Ishikawa (cell line): ENCODE measurements around the gene HMGXB3.

Source experiments
- CEBPB ChIP-seq: IDR thresholded peaks from 2 replicates; pipeline ENCODE4 v1.6.1; 2012
- CREB1 ChIP-seq: IDR thresholded peaks from 2 replicates; pipeline ENCODE4 v1.6.1; 2012; ENCODE audit warnings: low read depth
- EP300 ChIP-seq: IDR thresholded peaks from 2 replicates; pipeline ENCODE4 v1.6.1; 2012; ENCODE audit warnings: borderline replicate concordance
- FOXM1 ChIP-seq: IDR thresholded peaks from 2 replicates; pipeline ENCODE4 v1.6.1; 2012; ENCODE audit warnings: low read depth, borderline replicate concordance
- NFIC ChIP-seq: IDR thresholded peaks from 2 replicates; pipeline ENCODE4 v1.6.1; 2012
- TEAD4 ChIP-seq: IDR thresholded peaks from 2 replicates; pipeline ENCODE4 v1.6.1; 2012
- TF ChIP-seq, protein P1 (sequence below): IDR thresholded peaks from 2 replicates; pipeline ENCODE4 v1.6.1; 2012
- TF ChIP-seq, protein P2 (sequence below): IDR thresholded peaks from 2 replicates; pipeline ENCODE4 v1.6.1; 2012; ENCODE audit warnings: low read depth, mild to moderate bottlenecking

DNA sequence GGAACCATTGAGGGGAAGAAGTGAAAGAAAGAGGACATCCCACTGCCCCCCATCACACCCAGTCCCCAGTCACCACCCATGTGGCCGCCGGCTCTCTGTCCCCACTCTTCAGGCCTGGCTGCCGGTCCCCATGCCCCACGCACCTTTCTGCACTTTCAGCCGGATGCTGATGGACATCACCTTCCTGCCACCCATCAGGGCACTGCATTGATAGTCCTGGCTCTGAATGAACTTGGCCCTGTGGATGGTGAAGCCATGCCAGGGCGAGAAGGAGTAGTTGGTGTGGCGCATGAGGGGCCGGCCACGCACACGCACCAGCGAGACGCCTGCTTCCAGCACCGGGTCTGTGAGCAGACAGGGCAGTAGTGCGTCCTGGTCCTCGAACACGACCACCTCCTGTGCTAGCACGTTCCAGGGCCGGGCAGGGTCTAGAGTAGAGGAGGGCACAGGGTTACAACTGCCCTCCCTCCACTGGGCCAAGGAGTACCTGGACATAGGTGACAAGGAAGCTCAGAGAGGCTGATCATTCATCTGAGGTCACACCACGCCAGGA lies 79.4 kb downstream of the HMGXB3 start:
- TF ChIP-seq, protein P1, sequence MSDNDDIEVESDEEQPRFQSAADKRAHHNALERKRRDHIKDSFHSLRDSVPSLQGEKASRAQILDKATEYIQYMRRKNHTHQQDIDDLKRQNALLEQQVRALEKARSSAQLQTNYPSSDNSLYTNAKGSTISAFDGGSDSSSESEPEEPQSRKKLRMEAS = no peak
- no peak for TF ChIP-seq CEBPB
- no peak for TF ChIP-seq NFIC
- TF ChIP-seq, protein P2, sequence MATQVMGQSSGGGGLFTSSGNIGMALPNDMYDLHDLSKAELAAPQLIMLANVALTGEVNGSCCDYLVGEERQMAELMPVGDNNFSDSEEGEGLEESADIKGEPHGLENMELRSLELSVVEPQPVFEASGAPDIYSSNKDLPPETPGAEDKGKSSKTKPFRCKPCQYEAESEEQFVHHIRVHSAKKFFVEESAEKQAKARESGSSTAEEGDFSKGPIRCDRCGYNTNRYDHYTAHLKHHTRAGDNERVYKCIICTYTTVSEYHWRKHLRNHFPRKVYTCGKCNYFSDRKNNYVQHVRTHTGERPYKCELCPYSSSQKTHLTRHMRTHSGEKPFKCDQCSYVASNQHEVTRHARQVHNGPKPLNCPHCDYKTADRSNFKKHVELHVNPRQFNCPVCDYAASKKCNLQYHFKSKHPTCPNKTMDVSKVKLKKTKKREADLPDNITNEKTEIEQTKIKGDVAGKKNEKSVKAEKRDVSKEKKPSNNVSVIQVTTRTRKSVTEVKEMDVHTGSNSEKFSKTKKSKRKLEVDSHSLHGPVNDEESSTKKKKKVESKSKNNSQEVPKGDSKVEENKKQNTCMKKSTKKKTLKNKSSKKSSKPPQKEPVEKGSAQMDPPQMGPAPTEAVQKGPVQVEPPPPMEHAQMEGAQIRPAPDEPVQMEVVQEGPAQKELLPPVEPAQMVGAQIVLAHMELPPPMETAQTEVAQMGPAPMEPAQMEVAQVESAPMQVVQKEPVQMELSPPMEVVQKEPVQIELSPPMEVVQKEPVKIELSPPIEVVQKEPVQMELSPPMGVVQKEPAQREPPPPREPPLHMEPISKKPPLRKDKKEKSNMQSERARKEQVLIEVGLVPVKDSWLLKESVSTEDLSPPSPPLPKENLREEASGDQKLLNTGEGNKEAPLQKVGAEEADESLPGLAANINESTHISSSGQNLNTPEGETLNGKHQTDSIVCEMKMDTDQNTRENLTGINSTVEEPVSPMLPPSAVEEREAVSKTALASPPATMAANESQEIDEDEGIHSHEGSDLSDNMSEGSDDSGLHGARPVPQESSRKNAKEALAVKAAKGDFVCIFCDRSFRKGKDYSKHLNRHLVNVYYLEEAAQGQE = no peak
- TF ChIP-seq FOXM1 = no peak
- TF ChIP-seq CREB1 = no peak
- TF ChIP-seq TEAD4 = no peak
- no peak for TF ChIP-seq EP300
